Coronary artery (tissue), 2 donors: ENCODE results near the gene GM2A.
A peak's percentile ranks its signal among the peaks of the same experiment; 100 is the strongest.
"Not testable (repeated sequence)": the region's sequence is repeated elsewhere in the genome, so short reads cannot be mapped to it uniquely, and the experiment has no call there.

Experiments used
- DNase-seq: peaks from one replicate; pipeline ENCODE4 v3.0.0-alpha.2; 2017; ENCODE audit warnings: low spot score
- H3K27ac ChIP-seq, 2 donors: fragments of 200-600 bp; sonication (generic); one replicate each; pipeline ENCODE4 v1.5.1; 2016 to 2019
- H3K4me3 ChIP-seq: fragments of 200-600 bp; sonication (generic); 2 replicates; pipeline ENCODE4 v1.5.1; 2016; ENCODE audit warnings: mild to moderate bottlenecking, moderate library complexity
- TF ChIP-seq, protein P1 (sequence below): fragments of 200-600 bp; sonication (generic); IDR thresholded peaks from one replicate; pipeline ENCODE4 v1.5.1; 2019; ENCODE audit warnings: antibody characterized with exemption

The GM2A gene

DNA sequence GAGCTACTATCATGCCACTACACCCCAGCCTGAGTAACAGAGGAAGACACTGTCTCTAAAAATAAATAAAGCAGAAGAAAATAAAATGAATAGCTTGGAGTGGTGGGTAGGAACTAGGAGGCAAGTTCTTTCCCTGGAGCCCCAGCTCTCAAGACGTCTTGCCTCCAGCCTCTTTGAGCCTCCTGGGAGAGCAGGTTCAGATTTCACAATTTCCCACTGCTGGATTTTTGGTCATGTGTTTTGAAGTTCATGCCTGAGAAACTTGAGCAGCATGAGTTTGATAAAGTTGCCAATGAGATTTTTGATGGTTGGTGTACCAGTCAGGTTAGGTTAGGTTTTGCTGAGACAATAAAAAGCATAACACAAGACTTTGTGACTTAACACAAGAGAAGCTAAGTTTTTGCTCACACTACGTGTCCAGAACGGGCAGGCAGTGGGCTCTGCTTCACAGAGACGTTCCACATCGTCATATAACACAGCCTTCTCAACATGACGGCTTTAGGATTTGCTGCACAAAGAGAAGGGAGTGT is 25.0 kb upstream of the GM2A start:
- DNase-seq: no peak
- Histone ChIP-seq H3K27ac (no peak overlapping the region), H3K4me3 (no peak overlapping the region)
- TF ChIP-seq, protein P1, sequence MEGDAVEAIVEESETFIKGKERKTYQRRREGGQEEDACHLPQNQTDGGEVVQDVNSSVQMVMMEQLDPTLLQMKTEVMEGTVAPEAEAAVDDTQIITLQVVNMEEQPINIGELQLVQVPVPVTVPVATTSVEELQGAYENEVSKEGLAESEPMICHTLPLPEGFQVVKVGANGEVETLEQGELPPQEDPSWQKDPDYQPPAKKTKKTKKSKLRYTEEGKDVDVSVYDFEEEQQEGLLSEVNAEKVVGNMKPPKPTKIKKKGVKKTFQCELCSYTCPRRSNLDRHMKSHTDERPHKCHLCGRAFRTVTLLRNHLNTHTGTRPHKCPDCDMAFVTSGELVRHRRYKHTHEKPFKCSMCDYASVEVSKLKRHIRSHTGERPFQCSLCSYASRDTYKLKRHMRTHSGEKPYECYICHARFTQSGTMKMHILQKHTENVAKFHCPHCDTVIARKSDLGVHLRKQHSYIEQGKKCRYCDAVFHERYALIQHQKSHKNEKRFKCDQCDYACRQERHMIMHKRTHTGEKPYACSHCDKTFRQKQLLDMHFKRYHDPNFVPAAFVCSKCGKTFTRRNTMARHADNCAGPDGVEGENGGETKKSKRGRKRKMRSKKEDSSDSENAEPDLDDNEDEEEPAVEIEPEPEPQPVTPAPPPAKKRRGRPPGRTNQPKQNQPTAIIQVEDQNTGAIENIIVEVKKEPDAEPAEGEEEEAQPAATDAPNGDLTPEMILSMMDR: no peak

DNA sequence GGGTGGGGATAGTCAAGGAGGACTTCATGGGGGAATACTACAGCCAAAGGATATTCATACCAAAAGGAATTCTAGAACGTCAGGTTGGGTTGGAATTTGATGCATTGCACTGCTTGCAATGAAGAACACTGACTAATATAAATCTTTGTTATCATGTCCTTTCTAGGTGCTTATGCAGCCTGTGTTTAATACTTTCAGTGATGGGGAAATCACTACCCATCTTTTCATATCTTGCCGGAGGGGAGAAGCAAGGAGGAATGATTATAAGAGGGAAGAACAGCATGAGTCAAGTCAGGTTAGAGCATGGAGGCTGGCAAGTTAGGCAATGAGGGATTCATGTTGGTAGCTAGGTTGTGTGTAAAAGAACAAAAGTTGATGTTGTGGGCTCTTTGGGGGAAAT is 24.0 kb upstream of the GM2A start:
- H3K4me3 ChIP-seq: no peak overlapping the region
- H3K27ac ChIP-seq: no peak overlapping the region
- TF ChIP-seq, protein P1: no peak
- DNase-seq: no peak

DNA sequence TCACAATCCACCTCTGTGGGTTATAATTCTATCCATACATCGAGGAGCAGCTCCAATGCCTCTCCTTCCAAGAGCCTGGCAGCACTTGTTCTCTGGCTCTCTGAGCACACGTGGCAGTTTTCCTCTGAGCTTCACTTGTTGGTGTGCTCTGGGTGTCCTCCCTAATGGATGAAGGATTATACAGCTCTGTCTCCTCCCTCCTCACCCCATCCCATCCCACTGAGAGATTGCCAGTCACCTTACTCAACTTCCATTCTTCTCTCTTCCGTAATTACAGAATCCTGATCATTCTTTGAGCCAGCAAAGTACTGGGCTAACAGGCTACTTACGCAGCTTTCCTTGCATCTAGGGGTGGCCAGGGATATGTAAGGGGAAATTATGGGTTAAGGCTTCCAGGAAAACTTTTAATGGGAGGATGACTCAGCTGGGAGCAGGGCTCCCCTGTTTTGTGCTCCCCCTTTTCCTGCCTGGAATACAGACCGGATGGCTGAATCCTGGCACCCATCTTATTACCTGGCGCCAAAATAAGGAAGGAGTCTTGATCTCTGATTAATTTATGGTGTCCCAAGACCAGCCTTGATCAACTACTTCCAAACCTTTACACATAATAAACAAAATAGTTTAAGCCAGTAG is 22.8 kb upstream of the GM2A start:
- DNase-seq: no peak
- TF ChIP-seq, protein P1: no peak
- Histone ChIP-seq H3K4me3 (no peak overlapping the region), H3K27ac (no peak overlapping the region)

DNA sequence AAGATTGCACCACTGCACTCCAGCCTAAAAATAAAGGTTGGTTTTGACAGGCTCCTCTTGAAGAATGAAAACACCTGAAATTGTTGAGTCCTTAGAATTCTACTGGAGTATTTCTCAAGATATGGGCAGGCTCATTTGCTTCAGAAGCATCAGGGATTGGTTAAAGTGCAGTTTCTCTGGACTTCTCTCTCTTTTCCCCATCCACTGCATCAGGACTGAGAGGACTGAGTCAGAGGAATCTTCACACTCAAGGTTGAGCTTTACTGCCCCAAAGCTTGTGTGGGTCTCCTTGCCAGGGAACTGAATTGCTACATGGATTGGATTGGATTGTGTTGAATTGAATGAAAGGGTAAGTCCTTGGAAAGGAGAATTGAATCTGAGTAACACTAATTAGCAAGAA is 21.6 kb upstream of the GM2A start:
- TF ChIP-seq, protein P1: no peak
- DNase-seq: no peak
- Histone ChIP-seq H3K27ac (no peak overlapping the region), H3K4me3 (no peak overlapping the region)

DNA sequence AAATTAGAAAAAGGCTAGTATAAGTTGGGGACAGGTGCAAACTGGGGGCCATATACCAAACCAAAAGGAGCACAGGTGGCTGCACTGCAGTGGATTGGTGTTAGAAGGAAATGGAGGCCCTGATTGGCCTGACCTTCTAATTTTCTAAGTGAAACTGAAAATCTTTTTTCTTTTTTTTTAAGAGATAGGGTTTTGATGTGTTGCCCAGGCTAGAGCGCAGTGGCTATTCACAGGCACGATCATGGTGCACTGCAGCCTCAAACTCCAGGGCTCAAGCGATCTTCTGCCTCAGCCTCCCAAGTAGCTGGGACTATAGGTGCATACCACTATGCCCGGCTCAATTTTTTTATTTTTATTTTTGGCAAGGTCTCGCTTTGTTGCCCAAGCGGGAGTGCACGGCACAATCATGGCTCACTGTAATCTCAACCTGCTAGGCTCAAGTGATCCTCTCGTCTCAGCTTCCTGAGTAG is 19.3 kb upstream of the GM2A start:
- DNase-seq: no peak
- Histone ChIP-seq H3K27ac (no peak overlapping the region), H3K4me3 (no peak overlapping the region)
- TF ChIP-seq, protein P1: no peak

DNA sequence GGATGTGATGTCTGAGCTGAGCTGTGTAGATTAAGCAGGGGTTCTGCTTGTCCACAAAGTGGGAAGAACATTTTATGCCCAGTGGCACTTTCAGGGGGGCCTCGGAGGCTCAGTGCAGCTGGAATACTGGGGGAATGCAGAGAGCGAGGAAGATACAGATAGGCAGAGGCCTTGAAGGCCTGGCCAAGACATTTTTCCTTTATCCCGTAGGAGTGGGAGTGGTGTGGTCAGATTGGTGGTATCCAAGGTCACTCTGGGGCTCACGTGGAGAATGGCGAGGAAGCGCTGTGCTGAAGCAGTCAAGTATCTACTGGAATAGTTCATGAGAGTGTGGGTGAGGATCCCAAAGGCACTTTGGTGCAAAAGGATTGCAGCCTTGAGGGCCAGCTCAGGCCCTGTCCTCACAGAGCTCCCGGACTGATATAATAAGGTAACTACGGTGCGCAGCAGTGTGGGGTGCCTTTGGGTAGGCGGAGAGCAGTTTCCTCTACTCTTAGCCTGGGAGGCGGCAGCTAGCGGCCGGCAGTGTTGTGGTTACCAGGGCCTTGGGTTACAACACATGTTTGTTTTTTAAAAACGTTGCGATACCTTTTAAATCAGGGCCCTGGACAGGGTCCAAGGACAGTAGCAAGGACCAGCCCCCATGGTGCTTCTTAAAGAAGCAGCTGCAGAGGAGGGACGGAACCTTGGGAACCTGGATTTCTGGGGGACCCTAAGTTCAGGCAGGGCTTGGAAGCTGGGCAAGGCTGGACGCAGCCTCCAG is 18.3 kb upstream of the GM2A start:
- TF ChIP-seq, protein P1: no peak
- no peak for DNase-seq
- Histone ChIP-seq H3K4me3 (peak overlapping the region; percentile 0), H3K27ac (peak overlapping the region in 1 of 2 donors; percentile 21)

DNA sequence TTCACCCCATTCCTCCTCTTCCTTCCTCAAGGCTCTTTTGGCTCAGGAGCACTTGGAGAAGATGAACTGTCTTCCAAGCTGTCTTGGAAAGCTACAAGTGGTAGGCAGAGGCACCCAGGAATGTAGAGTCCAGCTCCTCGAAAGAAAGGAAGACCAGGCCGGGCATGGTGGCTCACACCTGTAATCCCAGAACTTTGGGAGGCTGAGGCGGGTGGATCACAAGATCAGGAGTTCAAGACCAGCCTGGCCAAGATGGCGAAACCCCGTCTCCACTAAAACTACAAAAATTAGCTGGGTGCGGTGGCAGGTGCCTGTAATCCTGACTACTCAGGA is 17.8 kb upstream of the GM2A start:
- DNase-seq: not testable (repeated sequence)

More for the DNA sequence above, 17.8 kb upstream of the GM2A start:
- Histone ChIP-seq H3K27ac (peak overlapping the region in 1 of 2 donors; percentile 21), H3K4me3 (peak overlapping the region; percentile 0)
